HepG2 (cell line): ENCODE data around the gene ZNF277. TPM values are rescaled to one million over a fixed set of nuclear protein-coding genes. Genes with fewer than 3 reads are reported as not detected.

Source experiments
- ATAC-seq: fragments of 200-7000 bp; cut with Tn5 transposase; 3 replicates; pipeline ENCODE4 v1.9.1; 2020; ENCODE audit warnings: mild to moderate bottlenecking, moderate library complexity
- BruUV-seq: library from RNA; stranded (reverse); fragments of 400-500 nt; replicated peaks from 2 replicates; lab custom pipeline; 2021; lab: Mats Ljungman, UMichigan
- CTCF ChIA-PET: fragments of 300-600 bp; formaldehyde crosslinking; extraction: SDS; loops from one replicate; lab custom pipeline; 2021; ENCODE audit warnings: low total read pairs, inconsistent platforms, low intra/inter-chr PET ratio; lab: Yijun Ruan, JAX
- POLR2A ChIA-PET: fragments of 350-600 bp; sonication (Branson Sonifier 250); formaldehyde crosslinking; loops from one replicate; lab custom pipeline; 2020; ENCODE audit warnings: antibody characterized with exemption, inconsistent platforms; lab: Yijun Ruan, JAX
- DNase-seq: peaks from one replicate; pipeline ENCODE4 v3.0.0-alpha.2; 2015; ENCODE audit warnings: low spot score
- FAIRE-seq: peaks from 3 replicates; lab custom pipeline; 2011; peaks lifted over from hg19 to GRCh38; lab: Jason Lieb, UNC
- H2AFZ ChIP-seq: one replicate; pipeline ENCODE4 v1.6.1; 2011; ENCODE audit warnings: low read length, inconsistent platforms
- H3K27ac ChIP-seq: fragments of 300-600 bp; 3 replicates; pipeline ENCODE4 v1.8.0; 2011; ENCODE audit warnings: mixed run types, mild to moderate bottlenecking, mixed read lengths, low read length, inconsistent platforms; ENCODE audit not compliant: insufficient read depth; ENCODE audit errors: extremely low read length
- H3K27me3 ChIP-seq, 2 experiments: fragments of 200-600 bp in 1 of 2; 2 replicates in 1 of 2; 3 replicates in 1 of 2; pipeline versions ENCODE4 v1.6.0 to v1.8.0; 2011; ENCODE audit warnings: low read length in 2 of 2, mild to moderate bottlenecking in 2 of 2, moderate library complexity in 2 of 2, inconsistent platforms in 1 of 2; ENCODE audit not compliant: insufficient read depth in 2 of 2, control insufficient read depth in 1 of 2
- H3K36me3 ChIP-seq, 2 experiments: fragments of 200-600 bp in 1 of 2; replicated peaks in 1 of 2; 2 replicates in 1 of 2; 3 replicates in 1 of 2; pipeline versions ENCODE4 v1.5.1 to v1.8.0; 2011; ENCODE audit warnings: low read length in 2 of 2, inconsistent platforms in 1 of 2; ENCODE audit not compliant: insufficient read depth in 2 of 2, control insufficient read depth in 1 of 2
- H3K4me1 ChIP-seq: 2 replicates; pipeline ENCODE4 v1.5.1; 2012; ENCODE audit warnings: low read length, inconsistent platforms; ENCODE audit not compliant: insufficient read depth
- H3K4me2 ChIP-seq: 2 replicates; pipeline ENCODE4 v1.6.0; 2011; ENCODE audit warnings: low read depth, low read length, inconsistent platforms
- H3K4me3 ChIP-seq, 3 experiments: fragments of 200-600 bp in 1 of 3; sonication (generic), shearing (Covaris generic) in 1 of 3; replicated peaks in 1 of 3; 2 replicates each; pipeline ENCODE4 v1.5.1; 2011 to 2016; ENCODE audit warnings: low read length in 3 of 3, inconsistent platforms in 2 of 3, low read depth in 2 of 3, mild to moderate bottlenecking in 2 of 3, control low read depth in 1 of 3, mixed read lengths in 1 of 3; ENCODE audit not compliant: insufficient read depth in 1 of 3
- H3K79me2 ChIP-seq: one replicate; pipeline ENCODE4 v1.6.1; 2011; ENCODE audit warnings: low read length, inconsistent platforms; ENCODE audit not compliant: insufficient read depth
- H3K9ac ChIP-seq: 2 replicates; pipeline ENCODE4 v1.6.0; 2011; ENCODE audit warnings: mild to moderate bottlenecking, low read depth, low read length, inconsistent platforms; ENCODE audit not compliant: insufficient read depth
- H3K9me3 ChIP-seq: 2 replicates; pipeline ENCODE4 v1.5.1; 2012; ENCODE audit warnings: mild to moderate bottlenecking, low read length
- H4K20me1 ChIP-seq: 2 replicates; pipeline ENCODE4 v1.6.0; 2011; ENCODE audit warnings: inconsistent platforms, mild to moderate bottlenecking, low read length, moderate library complexity; ENCODE audit not compliant: insufficient read depth
- BCLAF1 ChIP-seq: fragments of 450-650 bp; IDR thresholded peaks from 2 replicates; pipeline ENCODE4 v1.6.1; 2017; ENCODE audit warnings: mild to moderate bottlenecking
- CSRNP1 ChIP-seq: sonication (generic); formaldehyde crosslinking; IDR thresholded peaks from 2 replicates; pipeline ENCODE4 v1.8.1; 2023; ENCODE audit warnings: mild to moderate bottlenecking, missing genetic modification reagents
- NR2F1 ChIP-seq, 2 experiments: fragments of 450-650 bp in 1 of 2; formaldehyde crosslinking in 1 of 2; IDR thresholded peaks; 2 replicates each; pipeline versions ENCODE4 v1.5.0 to v1.6.1; 2016 to 2020; ENCODE audit warnings: mild to moderate bottlenecking in 1 of 2, missing compliant biosample characterization in 1 of 2, missing genetic modification reagents in 1 of 2, moderate library complexity in 1 of 2
- SNAPC2 ChIP-seq: sonication (generic); formaldehyde crosslinking; IDR thresholded peaks from 2 replicates; pipeline ENCODE4 v1.8.1; 2022; ENCODE audit warnings: mild to moderate bottlenecking, missing genetic modification reagents
- ZNF383 ChIP-seq: sonication (generic); formaldehyde crosslinking; IDR thresholded peaks from 2 replicates; pipeline ENCODE4 v1.4.0; 2020; ENCODE audit warnings: missing genetic modification reagents, mild to moderate bottlenecking, borderline replicate concordance
- ZNF710 ChIP-seq: sonication (generic); formaldehyde crosslinking; IDR thresholded peaks from 2 replicates; pipeline ENCODE4 v1.5.0; 2020; ENCODE audit warnings: mild to moderate bottlenecking, missing genetic modification reagents, borderline replicate concordance
- WGBS: methylation state at CpG from one replicate; pipeline ENCODE4 v1.1.6; 2017; ENCODE audit warnings: low lambda C conversion rate; 5-methylcytosine and 5-hydroxymethylcytosine counted together
- in situ Hi-C: cut with HindIII; loops from 2 replicates; pipeline ENCODE4 v1.10.0; 2017; ENCODE audit warnings: low pct_unique_long_range_greater_than_20kb; ENCODE audit not compliant: extremely low pct_ligation_motif_present
- intact Hi-C: fragments of 100-400 bp; cut with micrococcal nuclease; formaldehyde crosslinking; loops from one replicate; pipeline ENCODE4 v1.10.0; 2022; ENCODE audit not compliant: unreplicated experiment
- polyA plus RNA-seq, 8 experiments: library from polyadenylated mRNA; depleted of rRNA in 3 of 8; stranded (reverse) in 7 of 8; unstranded in 1 of 8; fragments of >200 nt; fragmentation: Illumina TruSeq in 4 of 8; extraction: Trizol in 4 of 8; gene quantifications; 2 replicates each; pipeline versions ENCODE4 v1.2.1 to v1.2.3, GENCODE V29; 2011 to 2016; ENCODE audit warnings: low read depth in 4 of 8, missing spikeins in 1 of 8, mixed read lengths in 1 of 8; ENCODE audit not compliant: insufficient read depth in 1 of 8
- total RNA-seq, 5 experiments: library from RNA; depleted of rRNA; stranded (reverse); fragments of >200 nt; fragmentation: Illumina TruSeq; extraction: Trizol; gene quantifications; 2 replicates each; pipeline ENCODE4 v1.2.3, GENCODE V29; 2016; ENCODE audit warnings: low read depth in 1 of 5
- TF ChIP-seq, protein P1 (sequence below): sonication (generic); formaldehyde crosslinking; IDR thresholded peaks from 2 replicates; pipeline ENCODE4 v1.5.1; 2020; ENCODE audit warnings: mild to moderate bottlenecking, missing genetic modification reagents, moderate library complexity

ZNF277 gene
- total and polyA plus RNA-seq, 2 of the 13 experiments (the other 11 are each of a cell fraction or from before 2014, with no cell fraction given): 29.1 to 30.1 TPM

DNA sequence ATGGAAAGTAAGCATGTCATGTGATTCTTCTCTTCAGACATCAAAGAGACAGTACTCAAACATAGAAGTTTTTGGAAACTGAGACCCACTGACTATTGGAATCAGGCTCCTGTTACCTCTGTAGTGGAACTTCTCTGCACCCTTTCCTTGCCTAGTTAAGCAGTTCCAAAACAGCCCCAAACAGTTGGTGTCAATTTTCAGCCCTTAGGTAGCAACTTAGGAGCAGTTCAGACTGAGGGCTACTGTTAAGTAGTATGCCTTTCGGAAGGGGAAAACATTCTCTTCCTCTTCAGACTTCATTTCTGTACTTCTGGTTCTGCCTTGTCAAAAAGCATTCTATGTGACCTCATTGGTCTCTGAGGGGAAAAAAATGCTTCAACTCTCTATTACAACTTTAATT lies 85.7 kb downstream of the ZNF277 start:
- in situ Hi-C loops: no loop called here
- DNase-seq: no peak
- Histone ChIP-seq H3K27ac (no peak overlapping the region), H3K4me2 (no peak overlapping the region), H2AFZ (no peak overlapping the region), H4K20me1 (no peaks in the 10 kb centered on the region), H3K4me1 (no peaks in the 10 kb centered on the region), H3K36me3 (peaks cover 1 to 25% of the 10 kb centered on the region in 2 experiments; a peak in 4 of 5 replicates), H3K4me3 (no peak overlapping the region), H3K27me3 (no peaks in the 10 kb centered on the region), H3K9me3 (no peaks in the 10 kb centered on the region), H3K79me2 (no peaks in the 10 kb centered on the region), H3K9ac (no peak overlapping the region)
- WGBS: 100% methylated on average over 1 of the region's 1 CpG
- TF ChIP-seq SNAPC2 (CRISPR knock-in tag) (no peak), ZNF710 (CRISPR knock-in tag) (no peak), CSRNP1 (CRISPR knock-in tag) (no peak), ZNF383 (no peak), NR2F1 (CRISPR knock-in tag; IDR thresholded peaks at IDR 0.05) (no peak), BCLAF1 (no peak)
- TF ChIP-seq, protein P1, sequence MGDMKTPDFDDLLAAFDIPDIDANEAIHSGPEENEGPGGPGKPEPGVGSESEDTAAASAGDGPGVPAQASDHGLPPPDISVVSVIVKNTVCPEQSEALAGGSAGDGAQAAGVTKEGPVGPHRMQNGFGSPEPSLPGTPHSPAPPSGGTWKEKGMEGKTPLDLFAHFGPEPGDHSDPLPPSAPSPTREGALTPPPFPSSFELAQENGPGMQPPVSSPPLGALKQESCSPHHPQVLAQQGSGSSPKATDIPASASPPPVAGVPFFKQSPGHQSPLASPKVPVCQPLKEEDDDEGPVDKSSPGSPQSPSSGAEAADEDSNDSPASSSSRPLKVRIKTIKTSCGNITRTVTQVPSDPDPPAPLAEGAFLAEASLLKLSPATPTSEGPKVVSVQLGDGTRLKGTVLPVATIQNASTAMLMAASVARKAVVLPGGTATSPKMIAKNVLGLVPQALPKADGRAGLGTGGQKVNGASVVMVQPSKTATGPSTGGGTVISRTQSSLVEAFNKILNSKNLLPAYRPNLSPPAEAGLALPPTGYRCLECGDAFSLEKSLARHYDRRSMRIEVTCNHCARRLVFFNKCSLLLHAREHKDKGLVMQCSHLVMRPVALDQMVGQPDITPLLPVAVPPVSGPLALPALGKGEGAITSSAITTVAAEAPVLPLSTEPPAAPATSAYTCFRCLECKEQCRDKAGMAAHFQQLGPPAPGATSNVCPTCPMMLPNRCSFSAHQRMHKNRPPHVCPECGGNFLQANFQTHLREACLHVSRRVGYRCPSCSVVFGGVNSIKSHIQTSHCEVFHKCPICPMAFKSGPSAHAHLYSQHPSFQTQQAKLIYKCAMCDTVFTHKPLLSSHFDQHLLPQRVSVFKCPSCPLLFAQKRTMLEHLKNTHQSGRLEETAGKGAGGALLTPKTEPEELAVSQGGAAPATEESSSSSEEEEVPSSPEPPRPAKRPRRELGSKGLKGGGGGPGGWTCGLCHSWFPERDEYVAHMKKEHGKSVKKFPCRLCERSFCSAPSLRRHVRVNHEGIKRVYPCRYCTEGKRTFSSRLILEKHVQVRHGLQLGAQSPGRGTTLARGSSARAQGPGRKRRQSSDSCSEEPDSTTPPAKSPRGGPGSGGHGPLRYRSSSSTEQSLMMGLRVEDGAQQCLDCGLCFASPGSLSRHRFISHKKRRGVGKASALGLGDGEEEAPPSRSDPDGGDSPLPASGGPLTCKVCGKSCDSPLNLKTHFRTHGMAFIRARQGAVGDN: no peak
- POLR2A ChIA-PET: no interaction called here
- CTCF ChIA-PET: no interaction called here
- no TSS peak for BruUV-seq
- no peak for FAIRE-seq
- no peak for ATAC-seq
- intact Hi-C loops: no loop called here
